Cardiac fibroblast (primary cell): ENCODE data around the gene DEK.
"Not testable (repeated sequence)": the region's sequence is repeated elsewhere in the genome, so short reads cannot be mapped to it uniquely, and the experiment has no call there.

Source experiments
- DNase-seq, 2 donors: peaks; one replicate each; pipeline versions ENCODE4 v3.0.0 to v3.0.0-alpha.2; 2010; ENCODE audit warnings: low read depth in 2 of 2
- H3K4me3 ChIP-seq, 2 donors: replicated peaks in 1 of 2; 1 replicate in 1 of 2; 2 replicates in 1 of 2; pipeline ENCODE4 v1.5.1; 2011; ENCODE audit warnings: low read depth in 2 of 2, low read length in 2 of 2, mild to moderate bottlenecking in 2 of 2, moderate library complexity in 1 of 2
- TF ChIP-seq, protein P1 (sequence below): IDR thresholded peaks from one replicate; pipeline ENCODE4 v1.5.1; 2011; ENCODE audit warnings: low read depth, mild to moderate bottlenecking, low read length, inconsistent platforms

The DEK gene

DNA sequence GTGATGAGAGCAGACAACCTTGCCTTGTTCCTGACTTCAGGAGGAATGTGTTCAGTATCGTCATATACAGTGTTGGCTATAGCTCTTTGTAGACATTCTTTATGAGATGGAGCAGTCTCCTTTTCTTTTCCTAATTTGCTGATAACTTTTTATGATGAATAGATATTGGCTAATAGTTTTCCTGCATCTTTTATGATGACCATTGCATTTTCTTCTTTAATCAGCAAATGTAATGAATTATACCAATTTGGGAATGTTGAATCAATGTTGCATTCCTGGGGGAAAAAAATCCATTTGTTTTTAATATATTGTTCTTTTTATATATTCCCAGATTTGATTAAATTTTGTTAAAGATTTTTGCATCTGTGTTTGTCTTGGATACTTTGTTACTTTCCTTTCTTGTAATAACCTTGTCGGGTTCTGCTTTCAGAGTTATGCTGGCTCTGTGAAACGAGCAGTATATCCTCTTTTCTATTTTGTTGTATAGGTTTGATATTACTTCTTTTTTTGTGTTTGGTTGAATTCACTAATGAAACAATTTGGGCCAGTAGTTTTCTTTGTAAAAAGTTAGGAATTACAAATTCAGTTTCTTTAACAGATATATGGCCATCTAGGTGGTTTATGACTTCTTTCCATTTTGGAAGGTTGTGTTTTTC is 85.2 kb downstream of the DEK start:
- H3K4me3 ChIP-seq: no peak overlapping the region
- TF ChIP-seq, protein P1, sequence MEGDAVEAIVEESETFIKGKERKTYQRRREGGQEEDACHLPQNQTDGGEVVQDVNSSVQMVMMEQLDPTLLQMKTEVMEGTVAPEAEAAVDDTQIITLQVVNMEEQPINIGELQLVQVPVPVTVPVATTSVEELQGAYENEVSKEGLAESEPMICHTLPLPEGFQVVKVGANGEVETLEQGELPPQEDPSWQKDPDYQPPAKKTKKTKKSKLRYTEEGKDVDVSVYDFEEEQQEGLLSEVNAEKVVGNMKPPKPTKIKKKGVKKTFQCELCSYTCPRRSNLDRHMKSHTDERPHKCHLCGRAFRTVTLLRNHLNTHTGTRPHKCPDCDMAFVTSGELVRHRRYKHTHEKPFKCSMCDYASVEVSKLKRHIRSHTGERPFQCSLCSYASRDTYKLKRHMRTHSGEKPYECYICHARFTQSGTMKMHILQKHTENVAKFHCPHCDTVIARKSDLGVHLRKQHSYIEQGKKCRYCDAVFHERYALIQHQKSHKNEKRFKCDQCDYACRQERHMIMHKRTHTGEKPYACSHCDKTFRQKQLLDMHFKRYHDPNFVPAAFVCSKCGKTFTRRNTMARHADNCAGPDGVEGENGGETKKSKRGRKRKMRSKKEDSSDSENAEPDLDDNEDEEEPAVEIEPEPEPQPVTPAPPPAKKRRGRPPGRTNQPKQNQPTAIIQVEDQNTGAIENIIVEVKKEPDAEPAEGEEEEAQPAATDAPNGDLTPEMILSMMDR: no peak

DNA sequence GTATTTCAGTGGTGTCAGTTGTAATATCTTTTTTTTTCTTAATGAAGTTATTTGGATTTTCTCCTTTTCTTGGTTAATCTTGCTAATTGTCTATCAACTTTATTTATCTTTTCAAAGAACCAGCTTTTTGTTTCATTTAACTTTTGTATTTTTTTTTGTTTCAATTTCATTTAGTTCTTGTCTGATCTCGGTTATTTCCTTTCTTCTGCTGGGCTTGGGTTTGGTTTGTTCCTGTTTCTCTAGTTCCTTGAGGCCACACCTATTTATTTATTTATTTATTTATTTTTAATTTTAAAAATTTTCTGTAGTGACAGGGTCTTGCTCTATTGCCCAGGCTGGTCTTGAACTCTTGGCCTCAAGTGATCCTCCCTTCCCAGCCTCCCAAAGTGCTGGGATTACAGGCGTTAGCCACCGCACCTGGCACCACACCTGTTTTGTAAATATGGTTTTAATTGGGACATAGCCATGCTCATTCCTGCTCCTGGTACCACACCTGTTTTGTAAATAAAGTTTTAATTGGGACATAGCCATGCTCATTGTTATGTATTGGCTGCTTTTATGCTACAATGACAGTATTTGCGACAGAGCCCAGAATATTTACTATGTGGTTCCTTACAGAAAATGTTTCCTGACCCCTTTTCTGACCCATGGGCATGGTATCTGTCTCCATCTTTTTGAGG is 86.9 kb downstream of the DEK start:
- TF ChIP-seq, protein P1: no peak
- H3K4me3 ChIP-seq: no peak overlapping the region
- no peak for DNase-seq

More for the DNA sequence above, 85.2 kb downstream of the DEK start:
- DNase-seq: no peak

DNA sequence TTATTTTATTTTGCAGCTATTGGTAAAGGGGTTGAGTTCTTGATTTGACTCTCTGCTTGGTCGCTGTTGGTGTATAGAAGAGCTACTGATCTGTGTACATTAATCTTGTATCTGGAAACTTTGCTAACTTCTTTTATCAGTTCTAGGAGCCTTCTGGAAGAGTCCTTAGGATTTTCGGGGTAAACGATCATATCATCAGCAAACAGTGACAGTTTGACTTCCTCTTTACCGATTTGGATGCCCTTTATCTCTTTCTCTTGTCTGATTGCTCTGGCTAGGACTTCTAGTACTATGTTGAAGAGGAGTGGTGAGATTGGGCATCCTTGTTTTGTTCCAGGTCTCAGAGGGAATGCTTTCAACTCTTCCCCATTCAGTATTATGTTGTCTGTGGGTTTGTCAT is 88.1 kb downstream of the DEK start:
- DNase-seq: not testable (repeated sequence)

More for the DNA sequence above, 88.1 kb downstream of the DEK start:
- H3K4me3 ChIP-seq: not testable (repeated sequence)
